Fibroblast of mammary gland (primary cell): Measurements from ENCODE around the gene CHTF18.

Experiments
- DNase-seq: peaks from one replicate; pipeline ENCODE4 v3.0.0-alpha.2; 2010; ENCODE audit warnings: low read depth
- H3K4me3 ChIP-seq: 2 replicates; pipeline ENCODE4 v1.5.1; 2011; ENCODE audit warnings: low read depth, mild to moderate bottlenecking, low read length, moderate library complexity; ENCODE audit not compliant: control insufficient read depth
- CTCF ChIP-seq: conservative IDR thresholded peaks from 2 replicates; pipeline ENCODE4 v1.5.1; 2011; ENCODE audit warnings: low read depth, low read length, inconsistent platforms; ENCODE audit not compliant: control insufficient read depth, insufficient read depth

The CHTF18 gene

GRCh38 chr16:807347-808084 is 19.1 kb downstream of the CHTF18 start:
- TF ChIP-seq CTCF = no peak
- DNase-seq = peak; percentile 89
- H3K4me3 ChIP-seq = peak overlapping the region; percentile 79

- H3K4me3 ChIP-seq = peak overlapping the region; percentile 79
- TF ChIP-seq CTCF = no peak
- no peak for DNase-seq
Measured at GRCh38 chr16:808085-808386, 19.6 kb downstream of the CHTF18 start.

GRCh38 chr16:813204-813915 is 24.9 kb downstream of the CHTF18 start:
- H3K4me3 ChIP-seq = no peak overlapping the region
- peak; percentile 41 for TF ChIP-seq CTCF
- peak; percentile 20 for DNase-seq

- no peak for DNase-seq
- no peak overlapping the region for H3K4me3 ChIP-seq
- TF ChIP-seq CTCF = no peak
Measured at GRCh38 chr16:813916-814412, 25.5 kb downstream of the CHTF18 start.

- peak; percentile 28 for DNase-seq
- no peak for TF ChIP-seq CTCF
- no peak overlapping the region for H3K4me3 ChIP-seq
Measured at GRCh38 chr16:814974-815373, 26.6 kb downstream of the CHTF18 start.

- TF ChIP-seq CTCF = no peak
- no peak overlapping the region for H3K4me3 ChIP-seq
- no peak for DNase-seq
Measured at GRCh38 chr16:815861-816260, 27.4 kb downstream of the CHTF18 start.
